IPS-NIHi7 (cell line): Measurements from ENCODE around the gene RELN.

ENCODE experiments used
- DNase-seq: peaks from one replicate; pipeline ENCODE4 v3.0.0; 2012; ENCODE audit warnings: mixed read lengths; ENCODE audit errors: extremely low spot score

Gene RELN

GRCh38 chr7:103894656-103895596 is 94.5 kb downstream of the RELN start:
- DNase-seq: no peak

GRCh38 chr7:103893350-103893749 is 96.1 kb downstream of the RELN start:
- no peak for DNase-seq

- no peak for DNase-seq
Measured at GRCh38 chr7:103889451-103889850, 100.0 kb downstream of the RELN start.

GRCh38 chr7:103888603-103889153 is 100.8 kb downstream of the RELN start:
- DNase-seq: no peak

GRCh38 chr7:103887853-103888602 is 101.4 kb downstream of the RELN start:
- peak; percentile 14 for DNase-seq

GRCh38 chr7:103887050-103887449 is 102.4 kb downstream of the RELN start:
- no peak for DNase-seq

GRCh38 chr7:103879928-103880600 is 109.4 kb downstream of the RELN start:
- DNase-seq: no peak

- no peak for DNase-seq
Measured at GRCh38 chr7:103879411-103879810, 110.0 kb downstream of the RELN start.

GRCh38 chr7:103877565-103877964 is 111.9 kb downstream of the RELN start:
- DNase-seq: no peak

- DNase-seq: no peak
Measured at GRCh38 chr7:103875718-103876117, 113.7 kb downstream of the RELN start.

- no peak for DNase-seq
Measured at GRCh38 chr7:103871473-103871872, 118.0 kb downstream of the RELN start.

- no peak for DNase-seq
Measured at GRCh38 chr7:103870664-103871063, 118.8 kb downstream of the RELN start.

GRCh38 chr7:103867874-103868273 is 121.6 kb downstream of the RELN start:
- DNase-seq: no peak

GRCh38 chr7:103866919-103867318 is 122.5 kb downstream of the RELN start:
- no peak for DNase-seq

- no peak for DNase-seq
Measured at GRCh38 chr7:103865442-103865841, 124.0 kb downstream of the RELN start.

GRCh38 chr7:103862302-103863035 is 127.0 kb downstream of the RELN start:
- DNase-seq: no peak

- no peak for DNase-seq
Measured at GRCh38 chr7:103859709-103860108, 129.7 kb downstream of the RELN start.

GRCh38 chr7:103857435-103857834 is 132.0 kb downstream of the RELN start:
- DNase-seq: peak; percentile 22

GRCh38 chr7:103856929-103857328 is 132.5 kb downstream of the RELN start:
- DNase-seq: no peak

GRCh38 chr7:103855671-103856070 is 133.8 kb downstream of the RELN start:
- no peak for DNase-seq

GRCh38 chr7:103854611-103855010 is 134.8 kb downstream of the RELN start:
- DNase-seq: no peak
